Upper lobe of right lung (tissue), 1 donor: ENCODE data around the gene RFX1. TPM values are rescaled to one million over a fixed set of nuclear protein-coding genes. Genes with fewer than 3 reads are reported as not detected.
A peak's percentile ranks its signal among the peaks of the same experiment; 100 is the strongest.

Experiments used
- ATAC-seq: fragments of 200-7000 bp; cut with Tn5 transposase; one replicate; pipeline ENCODE4 v1.9.1; 2020; ENCODE audit warnings: mild to moderate bottlenecking, moderate library complexity
- DNase-seq: peaks from one replicate; pipeline ENCODE4 v3.0.0-alpha.2; 2020
- H3K27ac ChIP-seq: fragments of 200-600 bp; one replicate; pipeline ENCODE4 v1.8.0; 2022
- H3K27me3 ChIP-seq: fragments of 200-600 bp; one replicate; pipeline ENCODE4 v1.8.0; 2022; ENCODE audit warnings: mild to moderate bottlenecking
- H3K36me3 ChIP-seq: fragments of 200-600 bp; one replicate; pipeline ENCODE4 v1.8.0; 2022
- H3K4me1 ChIP-seq: fragments of 200-600 bp; one replicate; pipeline ENCODE4 v1.8.0; 2022
- H3K4me3 ChIP-seq: fragments of 200-600 bp; one replicate; pipeline ENCODE4 v1.8.0; 2022; ENCODE audit warnings: mild to moderate bottlenecking
- H3K9me3 ChIP-seq: fragments of 200-600 bp; one replicate; pipeline ENCODE4 v1.8.0; 2022
- CTCF ChIP-seq: fragments of 200-600 bp; IDR thresholded peaks from one replicate; pipeline ENCODE4 v1.8.0; 2022; ENCODE audit warnings: antibody characterized with exemption
- intact Hi-C: fragments of 100-400 bp; cut with DNase I; formaldehyde crosslinking; loops from one replicate; pipeline ENCODE4 v1.11.0; 2022
- total RNA-seq: library from RNA; stranded (reverse); fragmentation: NEBNext Ultra II Directional; extraction: Animal tissue kit (Norgen Biotek cat#: 25700); gene quantifications from one replicate; pipeline ENCODE4 v1.2.1, GENCODE V29; 2021
- donor health status: DM: no; HTN: yes; CAD: no; lungs with severe emphysema.

Gene RFX1
- total RNA-seq, 1 donor from 2014 or later, result 17.8 TPM

- peak; percentile 57 for DNase-seq
- H3K36me3 ChIP-seq, result peaks cover 4% of the 10 kb centered on the region
Measured at GRCh38 chr19:13996928-13997630, 9.0 kb downstream of the RFX1 start.

GRCh38 chr19:13995878-13996765 lies 10.0 kb downstream of the RFX1 start:
- ATAC-seq (no peak), DNase-seq (peak; percentile 36)
- H3K27me3 ChIP-seq, result no peaks in the 10 kb centered on the region
- peaks cover 4% of the 10 kb centered on the region for H3K36me3 ChIP-seq
- H3K4me3 ChIP-seq, result no peak overlapping the region
- H3K9me3 ChIP-seq, result no peaks in the 10 kb centered on the region
- H3K4me1 ChIP-seq, result no peaks in the 10 kb centered on the region
- H3K27ac ChIP-seq, result no peak overlapping the region
- intact Hi-C loops, result no loop called here
- no peak for TF ChIP-seq CTCF

More at GRCh38 chr19:13996928-13997630, 9.0 kb downstream of the RFX1 start:
- no peak for ATAC-seq
- H3K27ac ChIP-seq, result no peak overlapping the region
- peaks cover 3% of the 10 kb centered on the region for H3K4me1 ChIP-seq
- no peaks in the 10 kb centered on the region for H3K9me3 ChIP-seq
- H3K27me3 ChIP-seq, result no peaks in the 10 kb centered on the region
- intact Hi-C loops, result no loop called here
- H3K4me3 ChIP-seq, result no peak overlapping the region
- no peak for TF ChIP-seq CTCF

GRCh38 chr19:13995017-13995728 lies 10.9 kb downstream of the RFX1 start:
- Histone ChIP-seq H3K9me3 (no peaks in the 10 kb centered on the region), H3K36me3 (peaks cover 4% of the 10 kb centered on the region), H3K4me1 (no peaks in the 10 kb centered on the region), H3K27me3 (no peaks in the 10 kb centered on the region), H3K27ac (no peak overlapping the region), H3K4me3 (no peak overlapping the region)
- no peak for TF ChIP-seq CTCF
- intact Hi-C loops, result no loop called here
- ATAC-seq (no peak), DNase-seq (no peak)

GRCh38 chr19:13993590-13994300 lies 12.4 kb downstream of the RFX1 start:
- DNase-seq (no peak), ATAC-seq (no peak)
- Histone ChIP-seq H3K27ac (no peak overlapping the region), H3K4me3 (no peak overlapping the region), H3K9me3 (no peaks in the 10 kb centered on the region), H3K36me3 (peaks cover 4% of the 10 kb centered on the region), H3K4me1 (no peaks in the 10 kb centered on the region), H3K27me3 (no peaks in the 10 kb centered on the region)
- no peak for TF ChIP-seq CTCF
- intact Hi-C loops, result no loop called here

GRCh38 chr19:13992025-13992424 lies 14.1 kb downstream of the RFX1 start:
- H3K27me3 ChIP-seq, result no peaks in the 10 kb centered on the region
- peaks cover 14% of the 10 kb centered on the region for H3K4me1 ChIP-seq
- H3K4me3 ChIP-seq, result no peak overlapping the region
- no peak for TF ChIP-seq CTCF
- no peak for DNase-seq
- intact Hi-C loops, result no loop called here
- no peaks in the 10 kb centered on the region for H3K9me3 ChIP-seq
- no peak overlapping the region for H3K27ac ChIP-seq
- H3K36me3 ChIP-seq, result peaks cover 4% of the 10 kb centered on the region
- no peak for ATAC-seq
